Measurements from ENCODE around the gene PAX5. TPM values are rescaled to one million over a fixed set of nuclear protein-coding genes. Genes with fewer than 3 reads are reported as not detected.

PAX5 gene
- polyA plus RNA-seq, 2 of the 4 experiments (the other 2 are of a cell fraction): not detected

DNA sequence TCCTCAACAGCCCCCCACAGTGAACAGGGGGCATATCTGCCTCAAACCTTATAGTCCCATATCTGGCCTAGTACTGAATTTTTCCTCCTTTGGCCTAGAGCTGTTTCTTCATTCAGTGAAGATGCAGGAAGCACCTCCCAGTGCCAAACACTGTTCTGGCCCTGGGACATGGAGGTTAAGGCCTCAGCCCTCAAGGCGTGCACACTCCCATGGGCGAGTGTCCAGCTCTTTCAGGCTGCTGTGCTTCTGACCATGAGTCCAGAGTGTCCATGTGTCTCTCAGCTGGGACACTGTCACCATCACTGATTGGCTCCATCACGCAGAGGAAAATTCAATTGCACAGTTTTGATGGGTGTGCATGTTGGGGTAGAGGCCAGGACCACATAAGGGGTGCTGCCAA, 151.5 kb downstream of the PAX5 start:
- WGBS (ENCODE audit: missing lambda C conversion rate): 66% methylated on average over 3 of the region's 3 CpGs
- Histone ChIP-seq H3K9me3 (no peaks in the 10 kb centered on the region), H3K27ac (no peak overlapping the region), H3K4me2 (no peak overlapping the region), H3K4me1 (no peaks in the 10 kb centered on the region), H3K4me3 (no peak overlapping the region)
- ATAC-seq (no peak), FAIRE-seq (no peak), DNase-seq (ENCODE audit: low read depth in 1 of 2, low spot score in 1 of 2) (no peak)
- TF ChIP-seq CBX8 (IDR thresholded peaks at IDR 0.05) (no peak), HOXB13 (CRISPR knock-in tag; IDR thresholded peaks at IDR 0.05; ENCODE audit: low read depth) (no peak), POLR2AphosphoS2 (conservative IDR thresholded peaks at IDR 0.05; ENCODE audit: low read length) (no peak), KDM1A (IDR thresholded peaks at IDR 0.05; ENCODE audit: low read depth) (no peak), MAZ (IDR thresholded peaks at IDR 0.05; ENCODE audit: borderline replicate concordance, low read depth, low read length) (no peak), RCOR1 (IDR thresholded peaks at IDR 0.05; ENCODE audit: low read depth, low read length) (no peak), FOSB (CRISPR knock-in tag; IDR thresholded peaks at IDR 0.05) (no peak), PHF8 (IDR thresholded peaks at IDR 0.05; ENCODE audit: borderline replicate concordance, low read depth) (no peak)
- TF ChIP-seq, protein P1, sequence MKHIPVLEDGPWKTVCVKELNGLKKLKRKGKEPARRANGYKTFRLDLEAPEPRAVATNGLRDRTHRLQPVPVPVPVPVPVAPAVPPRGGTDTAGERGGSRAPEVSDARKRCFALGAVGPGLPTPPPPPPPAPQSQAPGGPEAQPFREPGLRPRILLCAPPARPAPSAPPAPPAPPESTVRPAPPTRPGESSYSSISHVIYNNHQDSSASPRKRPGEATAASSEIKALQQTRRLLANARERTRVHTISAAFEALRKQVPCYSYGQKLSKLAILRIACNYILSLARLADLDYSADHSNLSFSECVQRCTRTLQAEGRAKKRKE (CRISPR knock-in tag; IDR thresholded peaks at IDR 0.05; ENCODE audit: low read depth): no peak
- TF ChIP-seq, protein P2, sequence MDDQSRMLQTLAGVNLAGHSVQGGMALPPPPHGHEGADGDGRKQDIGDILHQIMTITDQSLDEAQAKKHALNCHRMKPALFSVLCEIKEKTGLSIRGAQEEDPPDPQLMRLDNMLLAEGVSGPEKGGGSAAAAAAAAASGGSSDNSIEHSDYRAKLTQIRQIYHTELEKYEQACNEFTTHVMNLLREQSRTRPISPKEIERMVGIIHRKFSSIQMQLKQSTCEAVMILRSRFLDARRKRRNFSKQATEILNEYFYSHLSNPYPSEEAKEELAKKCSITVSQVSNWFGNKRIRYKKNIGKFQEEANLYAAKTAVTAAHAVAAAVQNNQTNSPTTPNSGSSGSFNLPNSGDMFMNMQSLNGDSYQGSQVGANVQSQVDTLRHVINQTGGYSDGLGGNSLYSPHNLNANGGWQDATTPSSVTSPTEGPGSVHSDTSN (IDR thresholded peaks at IDR 0.05): no peak
- POLR2A ChIA-PET: no interaction called here
- CTCF ChIA-PET: interaction anchor here (1.6 to 5.4 kb wide), 2 partner anchors 9 to 16 kb away, joined by 4 to 62 read pairs; no protein-coding TSS in a partner anchor

DNA sequence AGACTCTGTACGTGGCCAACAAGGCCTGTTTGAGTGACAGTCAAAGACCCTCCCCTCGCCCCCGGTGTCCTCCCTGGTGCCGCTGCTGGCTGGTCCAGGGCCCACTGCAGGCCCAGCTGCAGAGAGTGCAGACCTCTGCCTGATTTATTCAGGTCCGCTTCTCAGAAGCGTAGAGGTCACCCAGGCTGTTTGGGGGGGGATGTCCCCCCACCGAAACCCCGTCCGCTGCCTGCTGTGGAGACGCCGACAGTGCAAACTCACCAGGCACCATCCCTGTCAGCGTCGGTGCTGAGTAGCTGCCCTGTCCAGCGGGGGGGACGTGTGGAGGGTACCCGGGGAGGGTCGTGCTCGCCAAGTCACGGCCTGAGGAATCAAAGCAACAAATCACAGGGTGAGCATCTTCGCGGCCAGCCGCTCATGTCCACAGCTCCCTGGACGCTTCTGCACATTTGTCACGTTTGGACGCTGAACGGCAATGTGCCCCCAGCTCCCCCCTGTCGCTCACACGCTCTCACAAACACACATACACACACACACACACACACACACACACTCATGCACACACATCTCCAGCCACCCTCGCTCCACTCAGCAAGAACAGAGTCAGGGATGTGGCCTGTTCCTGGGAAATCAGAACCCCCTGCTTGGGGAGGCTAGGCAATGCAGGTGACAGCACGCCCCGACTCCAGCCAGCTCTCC, 152.2 kb downstream of the PAX5 start:
- no peak for DNase-seq (ENCODE audit: low read depth in 1 of 2, low spot score in 1 of 2)
- FAIRE-seq: no peak
- TF ChIP-seq NFE2L2 (conservative IDR thresholded peaks at IDR 0.05; ENCODE audit: low read length) (no peak), KDM1A (IDR thresholded peaks at IDR 0.05; ENCODE audit: low read depth) (no peak), NPAS2 (CRISPR knock-in tag; IDR thresholded peaks at IDR 0.05; ENCODE audit: borderline replicate concordance) (no peak), ZC3H11A (IDR thresholded peaks at IDR 0.05) (no peak), RFX5 (IDR thresholded peaks at IDR 0.05) (no peak), EHMT2 (IDR thresholded peaks at IDR 0.05; ENCODE audit: low read depth) (no peak), MAZ (IDR thresholded peaks at IDR 0.05; ENCODE audit: borderline replicate concordance, low read depth, low read length) (no peak), ZNF302 (CRISPR knock-in tag; IDR thresholded peaks at IDR 0.05) (no peak)
- TF ChIP-seq, protein P3, sequence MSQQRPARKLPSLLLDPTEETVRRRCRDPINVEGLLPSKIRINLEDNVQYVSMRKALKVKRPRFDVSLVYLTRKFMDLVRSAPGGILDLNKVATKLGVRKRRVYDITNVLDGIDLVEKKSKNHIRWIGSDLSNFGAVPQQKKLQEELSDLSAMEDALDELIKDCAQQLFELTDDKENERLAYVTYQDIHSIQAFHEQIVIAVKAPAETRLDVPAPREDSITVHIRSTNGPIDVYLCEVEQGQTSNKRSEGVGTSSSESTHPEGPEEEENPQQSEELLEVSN (IDR thresholded peaks at IDR 0.05; ENCODE audit: borderline replicate concordance, low read depth): no peak
- TF ChIP-seq, protein P4, sequence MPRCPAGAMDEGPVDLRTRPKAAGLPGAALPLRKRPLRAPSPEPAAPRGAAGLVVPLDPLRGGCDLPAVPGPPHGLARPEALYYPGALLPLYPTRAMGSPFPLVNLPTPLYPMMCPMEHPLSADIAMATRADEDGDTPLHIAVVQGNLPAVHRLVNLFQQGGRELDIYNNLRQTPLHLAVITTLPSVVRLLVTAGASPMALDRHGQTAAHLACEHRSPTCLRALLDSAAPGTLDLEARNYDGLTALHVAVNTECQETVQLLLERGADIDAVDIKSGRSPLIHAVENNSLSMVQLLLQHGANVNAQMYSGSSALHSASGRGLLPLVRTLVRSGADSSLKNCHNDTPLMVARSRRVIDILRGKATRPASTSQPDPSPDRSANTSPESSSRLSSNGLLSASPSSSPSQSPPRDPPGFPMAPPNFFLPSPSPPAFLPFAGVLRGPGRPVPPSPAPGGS (IDR thresholded peaks at IDR 0.05): no peak
- TF ChIP-seq, protein P5, sequence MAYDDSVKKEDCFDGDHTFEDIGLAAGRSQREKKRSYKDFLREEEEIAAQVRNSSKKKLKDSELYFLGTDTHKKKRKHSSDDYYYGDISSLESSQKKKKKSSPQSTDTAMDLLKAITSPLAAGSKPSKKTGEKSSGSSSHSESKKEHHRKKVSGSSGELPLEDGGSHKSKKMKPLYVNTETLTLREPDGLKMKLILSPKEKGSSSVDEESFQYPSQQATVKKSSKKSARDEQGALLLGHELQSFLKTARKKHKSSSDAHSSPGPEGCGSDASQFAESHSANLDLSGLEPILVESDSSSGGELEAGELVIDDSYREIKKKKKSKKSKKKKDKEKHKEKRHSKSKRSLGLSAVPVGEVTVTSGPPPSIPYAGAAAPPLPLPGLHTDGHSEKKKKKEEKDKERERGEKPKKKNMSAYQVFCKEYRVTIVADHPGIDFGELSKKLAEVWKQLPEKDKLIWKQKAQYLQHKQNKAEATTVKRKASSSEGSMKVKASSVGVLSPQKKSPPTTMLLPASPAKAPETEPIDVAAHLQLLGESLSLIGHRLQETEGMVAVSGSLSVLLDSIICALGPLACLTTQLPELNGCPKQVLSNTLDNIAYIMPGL (CRISPR knock-in tag; IDR thresholded peaks at IDR 0.05; ENCODE audit: borderline replicate concordance): no peak
- ChIA-PET POLR2A (no interaction called here), CTCF (interaction anchor here (1.6 to 5.4 kb wide), 2 partner anchors 8 to 16 kb away, joined by 4 to 62 read pairs; no protein-coding TSS in a partner anchor)
- Histone ChIP-seq H3K4me2 (no peak overlapping the region), H3K27ac (no peak overlapping the region), H3K9me3 (no peaks in the 10 kb centered on the region), H3K4me3 (no peak overlapping the region), H3K4me1 (no peaks in the 10 kb centered on the region)
- ATAC-seq: no peak
- 83% methylated on average over 31 of the region's 31 CpGs for WGBS (ENCODE audit: missing lambda C conversion rate)

All from A549 (cell line).